HG03342 (cell line): ENCODE data around the gene LHX5.

ENCODE experiments used
- ATAC-seq: cut with Tn5 transposase; IDR thresholded peaks from one replicate; pipeline ENCODE4 v1.9.1; 2021; ENCODE audit warnings: mild to moderate bottlenecking, moderate library complexity; ENCODE audit not compliant: unreplicated experiment

The LHX5 gene

DNA sequence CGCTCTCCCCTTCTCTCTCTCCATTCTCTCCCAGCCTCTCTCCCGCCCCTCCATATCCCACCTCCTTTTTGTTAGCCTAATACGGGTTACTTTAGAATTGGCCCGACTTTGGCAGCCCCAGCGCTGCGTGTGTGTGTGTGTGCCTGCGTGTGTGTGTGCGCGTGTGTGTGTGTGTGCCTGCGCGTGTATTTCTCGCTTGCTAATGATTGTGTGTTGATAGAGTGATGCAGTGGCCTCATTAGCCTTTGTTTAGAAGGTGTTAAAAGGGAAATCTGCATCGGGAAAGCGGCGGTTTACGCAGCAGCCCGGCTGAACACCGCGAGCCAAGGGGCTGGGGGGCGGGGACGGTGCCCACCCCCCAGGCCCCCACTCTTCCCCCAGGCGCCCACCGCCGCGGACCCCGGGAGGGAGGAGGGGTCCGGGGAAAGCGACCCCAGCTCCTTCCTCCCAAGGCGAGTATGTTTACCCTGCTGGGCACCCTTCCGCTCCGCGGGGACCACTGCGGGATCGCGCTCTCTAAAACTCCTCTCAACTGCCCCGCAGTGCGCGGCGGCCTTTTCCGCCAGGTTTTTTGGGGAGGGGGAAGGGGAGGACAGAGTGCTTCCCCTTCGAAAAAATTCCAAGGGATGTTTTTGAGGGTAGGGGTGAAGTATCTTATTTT, 6.8 kb upstream of the LHX5 start:
- no peak for ATAC-seq

DNA sequence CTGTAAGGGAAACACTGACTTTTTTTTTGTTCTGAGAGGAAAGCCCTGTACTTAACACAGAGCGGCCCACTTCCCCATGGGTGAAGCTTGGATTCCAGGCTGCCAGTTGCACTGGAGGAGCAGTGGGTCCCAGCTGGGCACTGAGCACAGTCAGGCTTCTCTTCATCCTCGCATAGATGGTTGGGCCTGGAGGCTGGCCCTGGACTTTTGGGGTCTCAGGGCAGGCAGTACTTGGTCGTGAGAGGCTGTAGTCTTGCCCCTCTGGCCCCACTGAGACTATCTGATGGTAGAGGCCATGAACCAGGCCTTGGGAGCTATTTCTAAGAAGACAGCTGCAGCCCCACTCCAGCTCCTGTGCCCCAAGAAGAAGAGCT, 6.2 kb upstream of the LHX5 start:
- ATAC-seq, result no peak

DNA sequence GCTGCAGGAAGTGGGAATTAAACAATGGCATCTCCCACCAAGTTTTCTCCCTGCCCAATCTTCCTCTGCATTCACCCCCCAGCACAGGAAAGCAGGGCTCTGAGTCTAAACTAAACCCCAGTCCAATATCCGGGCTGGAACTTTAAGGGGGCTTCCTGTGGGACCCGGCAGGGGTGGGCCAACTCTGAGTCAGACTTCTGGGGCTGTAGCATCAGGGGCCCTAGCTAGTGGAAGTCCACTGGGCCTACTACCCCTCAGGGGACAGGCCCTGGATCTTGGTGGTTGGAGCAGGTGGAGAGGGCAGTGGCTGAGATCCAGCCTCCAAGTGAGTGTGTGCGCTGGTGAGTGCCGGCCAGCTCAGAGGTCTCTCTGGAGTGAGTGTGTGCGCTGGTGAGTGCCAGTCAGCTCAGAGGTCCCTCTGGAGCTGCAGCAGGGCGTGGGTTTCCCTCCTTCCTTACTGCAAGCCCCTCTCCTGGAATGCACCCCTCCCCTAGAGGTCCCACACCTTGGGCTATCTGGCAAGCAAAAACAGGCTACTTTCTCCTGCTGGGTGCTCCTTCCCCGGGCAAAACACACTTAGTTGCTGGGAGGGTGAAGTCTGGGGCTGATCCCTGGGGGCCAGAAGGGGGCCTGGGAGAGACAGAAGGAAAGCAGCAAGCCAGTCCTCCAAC, 5.6 kb upstream of the LHX5 start:
- ATAC-seq, result no peak

DNA sequence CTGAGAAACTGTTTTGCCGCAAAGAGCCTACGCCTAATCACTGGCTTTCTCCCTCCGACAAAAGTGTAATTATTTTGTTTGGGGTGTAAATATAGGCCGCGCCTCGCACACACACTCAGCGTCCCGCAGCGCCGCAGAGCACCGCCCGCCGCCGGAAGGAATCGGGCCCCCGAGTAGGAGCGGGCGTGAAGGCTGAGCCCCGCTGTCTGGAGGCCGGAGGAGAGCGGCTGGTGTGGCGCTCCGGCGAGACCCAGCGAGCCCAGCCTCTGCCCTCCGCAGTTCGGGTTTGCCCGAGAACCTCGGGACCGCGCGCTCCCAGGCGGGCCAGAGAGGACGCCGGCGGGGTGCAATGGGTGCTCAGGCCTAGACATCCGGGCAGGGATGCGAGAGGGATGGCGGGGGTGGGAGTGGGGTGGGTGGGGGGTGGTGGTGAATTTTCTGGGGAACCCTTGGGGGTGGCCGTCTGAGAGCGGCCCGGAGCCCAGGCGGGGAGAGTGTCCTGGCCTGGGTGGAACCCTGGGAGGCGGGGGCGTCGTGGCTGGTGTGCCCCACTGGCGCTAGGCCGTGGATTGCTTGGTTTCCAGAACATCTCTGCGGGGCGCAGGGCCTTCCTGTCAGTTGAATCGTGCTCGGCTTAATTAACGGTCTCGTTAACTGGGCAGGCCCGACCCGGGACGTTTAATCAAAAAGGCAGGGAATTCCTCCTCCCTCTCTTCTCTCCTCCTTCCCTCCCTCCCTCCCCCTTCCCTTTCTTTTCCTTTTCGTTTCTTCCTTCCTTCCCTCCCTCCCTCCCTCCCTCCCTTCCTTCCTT, 4.7 kb upstream of the LHX5 start:
- no peak for ATAC-seq

DNA sequence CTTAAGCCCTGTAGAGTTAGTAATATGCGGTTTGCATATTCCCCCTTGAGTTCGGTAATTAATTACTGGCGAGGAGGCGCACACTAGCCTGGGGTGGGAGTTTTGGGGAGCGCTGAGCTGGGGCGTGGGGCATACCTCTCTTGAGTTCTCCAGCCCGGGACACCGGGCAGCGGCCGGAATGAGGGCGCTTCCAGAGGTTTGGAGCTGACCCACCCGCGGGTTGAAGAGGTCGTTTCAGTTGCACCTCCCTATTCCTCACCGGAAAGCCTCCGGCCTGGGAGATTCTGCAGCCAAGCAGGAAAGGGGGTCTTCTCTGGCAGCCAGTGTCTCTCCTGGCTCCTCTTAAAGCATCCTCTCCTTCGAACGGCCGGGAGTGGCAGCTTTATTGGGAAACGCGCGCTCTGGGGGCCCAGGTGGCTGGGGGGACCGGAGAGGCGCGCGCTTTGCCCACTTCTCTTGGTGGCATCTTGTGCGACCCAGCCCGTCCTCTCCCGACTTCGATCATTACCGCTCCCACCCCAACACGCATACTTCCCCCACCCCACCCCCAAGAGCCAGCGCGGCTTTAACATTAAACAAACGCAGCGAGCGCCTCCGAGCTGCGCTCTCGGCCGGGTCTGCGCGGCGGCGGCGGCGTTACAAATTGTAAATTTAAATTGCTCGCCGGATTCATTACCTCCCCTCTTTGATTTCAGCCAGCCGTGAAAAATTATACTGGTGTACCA, 3.9 kb upstream of the LHX5 start:
- ATAC-seq, result no peak

DNA sequence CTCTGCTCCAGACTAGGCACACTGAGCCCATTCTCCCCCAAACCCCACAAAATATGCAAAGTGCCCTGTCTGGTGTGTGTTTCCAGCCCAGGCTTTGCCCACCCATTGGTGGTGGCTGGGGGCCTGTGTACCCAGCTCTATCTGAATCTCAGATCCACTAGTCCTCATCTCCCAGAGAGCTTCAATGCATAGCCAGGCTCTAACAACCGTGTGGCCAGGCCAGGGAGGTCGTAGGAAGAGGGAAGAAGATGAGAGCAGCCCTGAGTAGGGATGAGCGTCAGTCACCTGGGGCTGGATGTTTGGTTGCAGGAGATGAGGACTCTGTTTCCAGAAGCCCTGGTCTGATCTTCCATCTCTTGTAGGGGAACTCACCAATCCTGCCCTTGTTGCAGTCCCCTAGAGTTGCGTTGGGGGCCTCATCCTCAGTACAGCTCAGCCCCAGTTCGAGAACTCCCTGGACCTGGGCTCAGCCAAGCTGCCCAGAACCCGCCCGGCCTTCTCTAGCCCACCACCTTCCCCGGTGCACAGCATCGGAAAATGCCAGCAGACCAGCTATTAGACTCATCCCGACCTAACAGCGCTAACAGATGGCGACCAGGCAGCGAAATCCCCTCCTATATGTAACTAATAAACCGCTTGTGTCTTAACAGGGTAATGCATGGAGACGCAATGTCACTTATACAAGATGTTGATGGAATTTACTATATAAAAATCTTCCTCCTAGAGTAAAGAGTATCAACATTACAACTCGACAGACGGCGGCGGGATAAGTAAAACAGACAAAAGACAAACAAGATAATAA, 3.2 kb upstream of the LHX5 start:
- ATAC-seq, result no peak

DNA sequence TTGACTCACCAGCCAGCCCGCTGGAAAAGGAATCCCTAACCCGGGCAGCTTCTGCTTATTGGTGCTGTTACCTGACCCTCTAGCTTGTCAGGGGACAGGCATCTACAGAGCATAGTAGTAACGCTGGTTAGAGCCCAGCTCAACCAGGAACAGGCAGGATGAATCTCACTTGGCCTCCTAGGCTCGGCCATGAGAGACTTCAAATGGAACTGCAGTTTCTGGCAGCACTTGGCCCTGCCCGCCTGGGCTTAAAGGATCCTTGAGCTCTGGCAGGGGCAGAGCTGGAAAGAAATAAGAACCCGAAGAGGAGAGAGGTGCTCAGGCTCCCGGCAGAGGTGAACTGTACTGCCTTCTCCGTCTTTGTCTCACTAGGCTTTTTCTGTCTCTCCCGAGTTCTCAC, 2.3 kb upstream of the LHX5 start:
- ATAC-seq, result no peak

DNA sequence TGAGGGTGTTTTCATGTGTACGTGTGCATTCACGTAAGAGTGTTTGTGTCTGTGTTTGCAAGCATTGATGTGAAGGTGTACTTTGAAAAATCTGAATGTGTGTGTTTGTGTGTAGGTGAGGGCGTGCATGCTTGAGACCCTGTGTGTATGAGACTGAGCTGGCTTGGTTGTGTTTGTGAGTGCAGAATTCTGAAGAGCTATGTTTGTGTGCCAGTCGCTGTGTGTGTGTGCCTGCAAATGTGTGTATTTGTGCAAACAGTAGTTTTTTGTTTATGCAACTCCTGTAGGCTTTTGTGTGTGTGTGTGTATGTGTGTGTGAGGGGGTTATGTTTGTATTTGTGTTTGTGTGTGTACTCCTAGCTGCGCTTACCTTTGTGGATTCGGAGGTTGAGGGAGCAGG, 1.7 kb upstream of the LHX5 start:
- no peak for ATAC-seq

DNA sequence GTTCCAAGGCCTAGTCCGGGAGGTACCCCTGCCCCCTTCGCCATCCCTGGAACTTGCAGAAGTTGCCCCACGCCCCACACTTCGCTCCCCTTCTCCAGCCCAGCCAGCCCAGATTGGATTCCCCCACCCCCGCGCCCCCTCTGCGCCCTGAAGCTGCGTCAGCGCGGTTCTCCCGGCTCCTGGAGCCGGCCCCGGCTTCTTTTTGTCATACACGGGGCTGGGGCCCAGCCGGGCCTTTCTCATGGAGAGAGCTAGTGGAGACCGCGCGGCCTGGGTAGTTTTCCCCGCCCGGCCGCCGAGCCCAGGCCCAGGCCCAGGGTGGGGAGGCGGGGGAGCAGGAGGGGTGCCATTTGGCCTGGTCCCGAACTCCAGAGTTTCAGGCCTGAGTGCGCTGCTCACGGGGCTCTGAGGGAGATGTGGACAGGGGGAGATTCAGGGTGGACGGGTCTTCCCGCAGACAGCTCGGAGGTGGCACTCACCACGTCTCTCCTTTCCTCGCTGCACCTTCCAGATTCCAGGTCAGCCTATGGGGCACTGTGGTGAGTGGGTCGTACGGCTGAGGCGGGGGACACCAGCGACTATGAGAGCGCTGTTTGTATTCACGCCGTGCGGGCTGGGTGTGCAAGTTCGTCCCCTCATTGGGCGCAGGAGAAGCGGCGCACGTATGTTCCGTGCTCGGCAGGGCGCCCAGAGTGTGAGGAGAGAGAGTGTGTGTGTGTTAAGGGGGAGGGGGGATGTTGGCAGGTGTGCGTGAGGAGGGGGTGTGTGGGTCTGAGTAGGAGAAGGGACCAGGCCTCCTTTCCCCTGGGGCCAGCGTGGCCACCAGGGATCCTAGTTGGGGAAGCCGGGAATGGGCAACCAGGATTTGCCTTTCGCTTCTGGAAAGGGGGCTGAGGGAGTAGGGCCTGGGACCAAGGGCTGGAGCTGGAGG, 785 bp upstream of the LHX5 start:
- no peak for ATAC-seq

DNA sequence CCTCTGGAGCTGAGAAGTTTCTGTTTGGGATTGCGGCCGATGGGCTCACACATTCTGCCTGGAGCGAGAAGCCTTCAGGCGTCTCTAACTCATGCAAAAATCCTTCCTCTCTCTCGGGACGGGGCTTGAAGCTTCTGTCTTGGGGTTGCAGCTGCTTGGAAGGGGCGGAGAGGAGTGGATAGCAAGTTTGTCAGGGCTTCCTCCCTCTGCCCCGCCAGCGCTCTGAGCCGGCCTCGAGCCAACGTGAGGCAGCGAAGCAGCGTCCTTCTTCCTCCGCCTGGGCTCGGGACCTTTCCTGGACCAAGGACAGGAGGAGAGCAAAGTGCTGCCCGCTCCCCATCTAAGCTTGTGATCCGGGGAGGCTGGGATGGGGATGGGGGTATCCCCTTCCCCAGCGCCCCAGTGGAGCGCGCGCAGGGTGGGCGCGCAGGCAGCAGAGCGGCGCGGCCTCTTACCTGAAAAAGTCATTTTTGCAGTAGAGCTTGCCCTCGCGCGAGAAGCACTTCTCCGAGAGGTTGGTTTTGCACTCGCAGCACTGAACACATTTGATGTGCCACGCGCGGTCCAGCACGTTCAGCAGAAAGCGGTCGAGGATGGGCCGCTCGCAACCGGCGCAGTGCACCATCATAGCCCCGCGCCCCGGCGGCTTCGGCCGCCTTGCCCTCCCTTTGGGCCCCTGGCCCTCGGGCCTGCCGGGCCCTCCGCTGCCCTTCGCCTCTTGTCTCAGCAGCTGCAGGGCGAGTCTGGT, 626 bp downstream of the LHX5 start:
- ATAC-seq, result no peak

DNA sequence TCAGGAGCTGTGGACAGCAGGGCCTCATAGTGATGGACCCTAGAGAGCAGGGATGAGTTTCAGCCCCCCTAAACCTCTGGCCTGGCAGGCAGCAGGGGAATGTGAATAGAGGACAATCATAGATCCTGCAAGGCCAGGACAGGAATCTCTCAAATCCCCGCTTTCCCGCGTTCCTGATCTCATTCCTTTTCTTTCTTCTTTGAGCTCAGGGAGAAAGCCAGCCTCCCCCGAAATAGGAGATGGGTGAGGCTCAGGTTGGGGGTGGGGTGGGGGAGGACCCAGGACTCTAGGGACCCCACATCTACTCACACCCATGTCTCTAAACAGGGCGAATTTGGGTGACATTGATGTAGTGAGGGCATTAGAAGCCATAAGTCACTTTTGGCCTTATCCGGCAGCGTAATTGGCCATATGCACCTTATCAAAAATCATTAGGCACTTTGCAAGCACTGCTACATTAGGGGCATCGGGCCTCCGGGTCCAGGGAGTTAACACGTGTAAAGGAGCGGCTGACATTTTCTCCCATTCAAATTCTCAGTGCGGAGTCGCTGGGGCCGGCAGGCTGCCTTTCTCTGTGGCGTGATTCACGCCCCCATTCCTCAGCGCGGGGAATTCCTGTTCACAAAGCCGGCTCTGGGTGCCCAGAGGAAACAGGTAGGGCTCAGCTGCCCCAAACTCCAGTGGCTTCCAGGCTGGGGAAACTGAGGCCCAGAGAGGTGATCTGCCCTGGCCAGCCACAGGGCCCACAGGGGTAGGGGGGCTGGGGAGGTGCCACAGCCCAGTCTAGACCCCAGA, 1.5 kb downstream of the LHX5 start:
- ATAC-seq, result no peak

DNA sequence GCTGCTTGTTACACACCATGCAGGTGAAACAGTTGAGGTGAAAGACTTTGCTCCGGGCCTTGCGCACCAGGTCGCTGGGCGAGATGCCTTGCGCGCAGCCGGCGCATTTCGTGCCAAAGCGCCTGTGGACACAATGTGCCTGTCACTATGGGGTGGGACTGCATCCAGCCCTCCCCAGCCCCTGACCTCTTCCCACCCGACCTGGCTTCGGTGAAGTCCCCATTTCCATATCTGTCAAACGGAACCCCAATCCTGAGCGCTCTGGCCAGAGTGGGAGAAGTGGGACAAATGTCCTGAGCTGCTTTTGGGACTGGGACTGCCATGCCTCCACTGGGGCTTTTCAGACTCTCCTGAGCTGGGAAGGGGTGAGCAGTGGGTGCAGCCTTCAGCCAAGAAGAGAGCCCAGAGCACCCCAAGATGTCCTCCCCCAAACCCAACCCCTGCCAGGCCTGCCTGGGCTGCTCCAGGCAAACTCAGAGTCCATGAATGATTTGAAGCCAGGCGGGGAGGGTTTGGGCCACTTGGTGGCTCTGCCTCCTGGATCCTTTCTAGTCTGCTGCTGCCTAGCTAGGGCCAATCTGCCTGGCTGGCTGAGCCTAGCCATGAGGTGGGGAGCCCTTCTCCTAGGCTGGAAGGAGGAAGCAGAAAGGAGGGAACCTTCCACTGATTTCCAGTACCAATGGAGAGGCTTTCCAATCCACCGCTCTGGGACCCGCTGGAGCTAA, 2.3 kb downstream of the LHX5 start:
- ATAC-seq, result no peak

DNA sequence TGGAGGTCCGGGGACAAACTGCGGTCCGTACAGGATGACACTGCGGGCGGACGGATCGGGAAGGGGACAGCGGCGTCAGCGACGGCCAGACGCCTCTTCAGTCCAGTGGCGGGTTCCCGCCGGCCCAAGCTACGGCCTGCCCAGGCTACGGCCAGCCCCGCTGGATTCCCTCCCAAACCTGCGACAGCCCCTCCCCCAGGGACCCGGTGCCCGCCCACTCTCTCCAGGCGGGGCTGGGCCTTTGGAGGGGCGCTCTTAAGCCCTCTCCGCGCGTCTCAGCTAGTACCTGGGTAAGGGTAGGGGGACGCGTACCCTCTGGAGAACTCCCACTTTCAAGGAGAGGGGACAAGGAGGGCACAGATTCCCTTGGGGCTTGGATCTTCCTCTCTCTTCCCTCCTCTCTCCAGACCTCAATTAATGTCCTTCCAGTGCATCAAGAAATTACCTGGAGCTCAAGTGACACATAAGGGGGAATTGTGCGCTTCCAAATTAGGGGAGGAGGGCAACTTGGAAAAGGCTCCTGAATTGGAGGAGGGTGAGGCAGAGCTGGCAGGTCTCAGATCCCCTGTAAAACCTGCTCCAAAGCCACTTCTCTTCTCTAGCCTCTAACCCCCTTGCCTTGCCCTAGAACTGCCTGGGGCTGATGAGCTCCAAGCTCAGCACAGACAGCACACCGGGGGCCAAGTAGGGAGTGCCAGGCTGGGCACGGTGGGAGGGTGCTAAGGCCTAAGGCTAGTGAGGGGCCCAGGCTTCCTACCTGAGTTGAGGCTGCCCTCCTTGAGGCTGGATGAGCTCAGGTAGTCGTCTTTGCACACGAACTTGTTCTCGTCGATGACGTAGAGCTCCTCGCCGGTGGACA, 3.1 kb downstream of the LHX5 start:
- ATAC-seq, result no peak

DNA sequence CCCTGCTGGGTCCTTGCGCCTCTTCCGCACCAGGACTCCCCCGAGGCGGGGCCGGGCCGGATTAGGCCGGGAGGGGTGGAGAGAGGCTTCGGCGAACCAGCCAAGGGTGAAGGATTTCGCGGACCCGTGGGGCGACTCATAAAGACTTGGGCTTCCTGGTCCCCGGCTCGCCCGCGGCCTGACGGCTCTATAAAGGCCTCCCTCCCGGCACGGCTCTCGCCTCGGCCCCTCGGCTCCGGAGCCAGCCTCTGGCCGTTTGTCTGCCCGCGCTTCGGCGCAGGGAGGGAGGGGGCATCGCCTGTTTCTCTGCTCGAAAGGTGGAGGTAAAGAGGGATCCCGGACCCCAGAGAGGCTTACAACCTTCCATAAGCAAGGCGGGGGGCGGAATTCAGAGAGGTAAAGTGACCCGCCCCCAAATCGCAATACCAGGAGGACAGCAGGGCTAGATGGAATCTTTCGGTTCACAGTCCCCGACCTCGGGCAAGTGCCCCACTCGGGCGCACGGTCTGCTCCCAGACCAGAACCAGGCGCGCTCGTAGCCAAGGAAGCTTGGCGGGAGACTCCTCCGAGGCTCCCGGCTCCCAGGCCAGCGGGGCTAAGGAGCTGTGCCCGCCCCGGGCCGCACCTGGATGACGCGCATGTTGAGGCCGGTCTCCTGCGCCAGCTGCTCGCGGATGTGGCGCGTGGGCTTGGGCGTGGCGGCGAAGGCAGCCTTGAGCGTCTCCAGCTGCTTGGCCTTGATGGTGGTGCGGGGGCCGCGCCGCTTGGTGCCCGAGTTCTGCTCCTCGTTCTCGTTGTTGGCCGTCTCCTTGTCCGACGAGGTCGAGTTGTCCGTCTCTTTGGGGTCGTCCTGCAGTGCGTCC, 3.9 kb downstream of the LHX5 start:
- no peak for ATAC-seq

DNA sequence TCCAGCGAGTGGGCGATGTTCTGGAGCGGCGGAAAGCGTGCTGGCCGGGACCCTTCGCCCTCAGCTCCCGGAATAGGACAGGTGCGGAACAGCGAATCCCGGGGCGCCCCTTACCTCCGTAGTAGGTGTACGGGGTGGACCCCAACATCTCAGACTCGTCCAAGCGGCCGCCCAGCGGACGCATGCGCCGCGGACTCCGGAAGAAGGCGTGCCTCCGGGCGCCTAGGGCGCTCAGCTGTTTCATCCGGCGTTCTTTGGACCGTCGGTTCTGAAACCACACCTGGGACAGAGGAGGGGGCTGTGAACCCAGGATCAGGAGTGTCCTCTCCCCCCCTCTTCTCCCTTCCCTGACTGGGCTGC, 4.5 kb downstream of the LHX5 start:
- ATAC-seq, result no peak
